ENCODE results near the gene SEMA4D.

DNA sequence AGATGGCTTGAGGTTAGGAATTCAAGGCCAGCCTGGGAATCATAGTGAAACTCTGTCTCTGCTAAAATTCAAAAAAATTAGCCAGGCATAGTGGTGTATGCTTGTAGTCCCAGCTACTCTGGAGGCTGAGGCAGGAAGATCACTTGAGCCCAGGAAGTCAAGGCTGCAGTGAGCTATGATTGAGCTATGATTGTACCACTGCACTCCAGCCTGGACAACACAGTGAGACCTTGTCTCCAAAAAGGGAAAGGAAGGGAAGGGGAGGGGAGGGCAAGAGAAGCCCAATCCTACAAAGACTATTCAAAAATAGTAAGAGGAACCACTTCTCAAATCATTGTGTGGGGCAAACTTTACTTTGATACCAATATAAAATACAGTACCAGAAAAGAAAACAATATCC is 11.2 kb downstream of the SEMA4D start:
- TF ChIP-seq, protein P1, sequence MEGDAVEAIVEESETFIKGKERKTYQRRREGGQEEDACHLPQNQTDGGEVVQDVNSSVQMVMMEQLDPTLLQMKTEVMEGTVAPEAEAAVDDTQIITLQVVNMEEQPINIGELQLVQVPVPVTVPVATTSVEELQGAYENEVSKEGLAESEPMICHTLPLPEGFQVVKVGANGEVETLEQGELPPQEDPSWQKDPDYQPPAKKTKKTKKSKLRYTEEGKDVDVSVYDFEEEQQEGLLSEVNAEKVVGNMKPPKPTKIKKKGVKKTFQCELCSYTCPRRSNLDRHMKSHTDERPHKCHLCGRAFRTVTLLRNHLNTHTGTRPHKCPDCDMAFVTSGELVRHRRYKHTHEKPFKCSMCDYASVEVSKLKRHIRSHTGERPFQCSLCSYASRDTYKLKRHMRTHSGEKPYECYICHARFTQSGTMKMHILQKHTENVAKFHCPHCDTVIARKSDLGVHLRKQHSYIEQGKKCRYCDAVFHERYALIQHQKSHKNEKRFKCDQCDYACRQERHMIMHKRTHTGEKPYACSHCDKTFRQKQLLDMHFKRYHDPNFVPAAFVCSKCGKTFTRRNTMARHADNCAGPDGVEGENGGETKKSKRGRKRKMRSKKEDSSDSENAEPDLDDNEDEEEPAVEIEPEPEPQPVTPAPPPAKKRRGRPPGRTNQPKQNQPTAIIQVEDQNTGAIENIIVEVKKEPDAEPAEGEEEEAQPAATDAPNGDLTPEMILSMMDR (IDR thresholded peaks at IDR 0.05), result no peak
- TF ChIP-seq POLR2A (IDR thresholded peaks at IDR 0.05) (no peak), EP300 (IDR thresholded peaks at IDR 0.05) (no peak)
